EL (cell line): ENCODE data around the gene NRXN3.

ENCODE experiments used
- DNase-seq: peaks from one replicate; pipeline ENCODE4 v3.0.0-alpha.2; 2016

The NRXN3 gene

DNA sequence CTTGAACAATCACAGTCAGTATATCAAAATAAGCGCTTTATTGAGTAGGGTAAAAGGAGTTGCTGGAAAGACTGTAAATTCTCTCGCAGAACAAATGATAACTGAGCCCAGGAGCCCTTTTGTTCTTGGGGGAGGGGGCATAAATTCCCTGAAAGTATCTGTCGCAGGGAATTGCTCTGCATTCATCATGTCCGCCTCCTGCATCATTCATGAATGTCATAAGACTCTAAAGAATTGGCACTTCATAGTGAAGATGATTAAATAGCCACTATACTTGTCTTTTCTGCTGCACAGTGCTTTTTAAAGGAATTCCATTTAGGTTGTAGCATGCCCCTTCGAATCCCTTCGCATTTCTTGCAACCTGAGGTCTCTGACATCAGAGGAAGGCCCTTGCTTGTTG is 1278.8 kb downstream of the NRXN3 start:
- DNase-seq: no peak

DNA sequence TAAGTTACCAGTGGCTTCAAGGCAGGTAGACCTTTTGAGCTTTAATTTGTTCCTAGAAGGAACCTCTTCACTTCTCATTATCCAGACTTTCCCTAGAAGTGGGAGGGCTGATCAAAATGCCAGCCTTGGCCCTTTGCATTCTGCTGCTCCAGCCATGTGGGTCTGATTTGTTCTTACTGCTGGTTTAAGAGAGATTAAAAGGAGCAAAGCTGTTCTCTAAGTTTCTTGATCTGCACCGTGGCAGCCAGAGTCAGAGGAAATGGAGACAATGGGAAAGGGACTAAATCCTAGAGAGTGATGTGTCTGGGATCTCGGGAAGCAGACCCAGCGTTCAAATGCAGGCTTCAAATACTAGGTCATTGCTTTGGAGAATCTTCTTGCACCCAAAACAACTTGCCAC is 1281.4 kb downstream of the NRXN3 start:
- DNase-seq: no peak

DNA sequence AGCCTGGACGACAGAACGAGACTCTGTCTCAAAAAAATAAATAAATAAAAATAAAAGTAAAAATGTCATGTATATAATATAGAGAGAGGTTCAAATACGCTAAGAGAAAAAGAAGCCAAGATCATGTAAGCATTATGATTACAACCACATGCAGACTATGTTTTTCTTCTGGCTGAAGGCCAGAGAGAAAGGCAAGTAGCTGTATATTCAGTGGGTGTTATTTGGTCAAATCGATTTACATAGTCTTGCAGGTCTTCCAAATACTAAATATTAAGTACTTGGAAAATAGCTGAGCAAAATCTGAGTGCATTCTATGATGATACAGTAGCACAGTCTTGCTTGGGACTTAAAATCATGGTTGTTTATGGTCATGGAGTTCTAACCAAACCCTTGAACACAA is 1283.1 kb downstream of the NRXN3 start:
- no peak for DNase-seq

DNA sequence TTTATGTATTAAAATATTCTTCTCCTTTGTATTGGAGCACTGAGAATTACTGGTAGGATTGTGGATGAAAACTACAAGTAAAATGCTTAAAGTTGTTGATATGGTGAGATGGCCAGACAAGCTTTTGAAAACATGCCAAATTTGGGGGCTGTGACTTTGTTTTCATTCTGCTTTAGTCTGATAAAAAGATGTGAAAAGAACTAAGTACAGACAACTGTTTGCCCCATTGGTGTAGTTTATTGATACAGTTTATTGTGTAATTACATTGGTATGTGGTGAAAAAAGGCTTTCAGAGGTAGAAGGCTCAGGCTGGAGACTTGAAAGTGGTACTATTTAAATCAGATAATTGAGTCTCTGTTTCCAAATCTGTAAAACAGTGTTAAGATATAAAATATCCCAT is 1294.3 kb downstream of the NRXN3 start:
- peak; percentile 53 for DNase-seq

DNA sequence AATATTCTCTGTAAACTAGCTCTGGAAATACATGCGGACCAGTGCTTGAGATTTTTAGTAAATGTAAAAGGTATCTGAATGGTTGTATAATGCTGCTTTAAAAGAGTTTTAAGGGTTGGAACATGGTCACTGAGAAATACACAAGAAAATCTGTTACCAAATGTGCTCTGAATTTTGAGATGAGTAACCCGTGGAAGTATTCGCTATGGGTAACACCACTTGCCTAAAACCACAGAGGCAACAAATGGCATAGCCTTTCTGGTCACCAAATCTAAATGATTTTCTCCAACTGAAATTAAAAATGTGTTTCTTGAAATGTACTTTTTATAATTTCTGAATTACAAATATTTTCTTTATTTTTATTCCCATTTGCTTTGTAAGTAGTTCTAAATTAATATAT is 1295.5 kb downstream of the NRXN3 start:
- DNase-seq: peak; percentile 23

DNA sequence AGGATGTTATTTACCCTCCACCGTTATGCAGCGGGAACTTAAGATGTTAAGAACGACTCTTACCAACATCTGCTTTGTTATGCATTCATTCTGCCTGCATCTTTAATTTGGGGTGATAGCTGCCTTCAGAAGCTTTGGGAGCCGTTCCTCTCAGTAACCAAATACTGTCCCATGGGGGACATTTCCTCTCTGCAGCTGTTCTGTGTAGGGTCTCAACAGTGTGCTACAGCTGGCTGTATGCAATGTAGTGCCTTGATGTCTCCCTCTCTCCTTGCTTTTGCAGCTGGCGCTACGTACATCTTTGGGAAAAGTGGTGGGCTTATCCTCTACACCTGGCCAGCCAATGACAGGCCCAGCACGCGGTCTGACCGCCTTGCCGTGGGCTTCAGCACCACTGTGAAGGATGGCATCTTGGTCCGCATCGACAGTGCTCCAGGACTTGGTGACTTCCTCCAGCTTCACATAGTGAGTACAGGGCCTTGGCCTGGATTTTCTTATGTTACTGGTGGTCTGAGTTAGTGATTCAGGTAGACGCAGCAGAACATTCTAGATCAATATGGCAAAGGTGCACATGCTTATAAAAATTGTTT is 1296.9 kb downstream of the NRXN3 start:
- no peak for DNase-seq

DNA sequence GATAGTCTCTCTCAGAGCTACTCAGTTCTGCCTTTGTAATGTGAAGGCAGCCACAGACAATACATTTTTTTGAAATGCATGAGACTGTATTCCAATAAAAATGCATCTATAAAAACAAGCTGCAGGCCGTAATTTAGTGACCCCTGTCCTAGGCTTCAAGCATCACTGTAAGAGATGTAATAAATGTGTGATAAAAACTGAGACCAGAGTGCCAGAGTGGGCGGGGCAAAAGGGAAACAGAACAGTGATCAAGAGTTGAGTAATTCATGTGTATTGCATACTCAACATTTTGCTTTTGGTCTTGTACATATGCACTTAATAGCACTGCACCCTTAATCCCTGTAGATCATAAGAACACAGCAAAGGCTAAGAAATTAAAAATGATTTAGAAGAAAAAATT is 1297.7 kb downstream of the NRXN3 start:
- DNase-seq: peak; percentile 39

DNA sequence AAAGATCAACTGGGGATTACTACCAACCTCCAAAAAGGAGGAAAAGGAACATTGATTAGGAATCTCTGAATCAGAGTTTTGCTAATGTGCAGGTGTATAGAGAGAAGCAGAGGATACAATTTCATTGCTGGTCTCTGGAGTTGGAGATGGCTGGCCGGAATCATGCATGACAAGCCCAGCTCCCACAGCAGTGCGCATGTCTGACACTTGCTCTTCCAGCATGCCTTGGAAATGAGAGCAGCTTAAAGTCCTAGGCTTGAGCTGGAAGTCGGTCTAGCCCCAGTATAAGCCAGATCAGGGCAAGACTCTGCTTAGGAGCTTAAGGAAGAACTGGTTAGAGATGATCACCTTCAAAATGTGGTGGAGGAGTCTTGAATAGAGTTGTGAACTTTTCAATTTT is 1298.3 kb downstream of the NRXN3 start:
- no peak for DNase-seq

DNA sequence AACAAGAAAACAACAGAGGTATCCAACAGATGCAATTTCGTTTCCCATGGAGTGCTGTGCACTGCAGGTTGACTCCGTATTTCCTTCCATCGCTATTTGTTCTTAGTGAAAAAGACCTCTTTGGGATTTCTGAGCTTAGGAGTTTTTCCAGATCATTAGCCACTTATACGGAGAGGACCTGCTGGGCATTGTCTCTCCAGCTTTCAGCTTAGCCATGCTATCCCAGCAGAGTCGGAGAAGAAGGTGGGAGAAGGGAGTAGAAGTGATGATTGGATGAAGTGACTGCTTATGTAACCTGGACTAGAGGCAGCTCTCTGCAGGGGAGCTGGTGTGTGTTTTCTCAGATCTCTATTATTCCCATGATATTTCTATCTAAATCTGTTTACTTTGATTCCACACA is 1303.5 kb downstream of the NRXN3 start:
- no peak for DNase-seq

DNA sequence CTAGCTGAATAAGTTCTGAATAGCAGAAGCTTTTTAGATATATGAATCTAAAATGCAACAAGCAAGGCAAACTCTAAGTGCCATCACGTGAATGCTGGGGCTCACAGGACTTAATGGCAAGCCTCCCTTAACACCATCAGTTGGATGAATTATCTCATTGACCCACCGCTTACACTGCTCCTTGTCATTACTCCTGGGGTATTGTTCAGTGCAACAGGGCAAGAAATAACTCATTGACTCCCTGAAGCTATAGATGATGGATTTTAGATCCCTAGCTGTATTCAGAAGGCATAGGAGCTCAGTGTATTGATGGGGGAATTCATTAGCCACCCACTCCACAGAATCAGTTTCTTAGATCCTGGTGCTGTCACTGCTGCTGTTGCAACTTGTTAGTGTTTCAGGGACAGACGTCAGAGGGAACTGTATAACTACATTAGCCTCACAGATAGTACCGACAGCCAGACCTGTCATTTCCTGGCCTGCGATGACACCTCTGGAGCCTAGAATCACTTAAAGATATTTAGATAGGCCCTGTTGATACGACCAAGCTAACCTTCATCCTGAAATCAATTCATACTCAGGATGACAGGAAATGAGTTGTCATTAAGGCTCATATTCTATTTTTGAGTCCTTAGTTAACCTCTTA is 1305.8 kb downstream of the NRXN3 start:
- DNase-seq: no peak

DNA sequence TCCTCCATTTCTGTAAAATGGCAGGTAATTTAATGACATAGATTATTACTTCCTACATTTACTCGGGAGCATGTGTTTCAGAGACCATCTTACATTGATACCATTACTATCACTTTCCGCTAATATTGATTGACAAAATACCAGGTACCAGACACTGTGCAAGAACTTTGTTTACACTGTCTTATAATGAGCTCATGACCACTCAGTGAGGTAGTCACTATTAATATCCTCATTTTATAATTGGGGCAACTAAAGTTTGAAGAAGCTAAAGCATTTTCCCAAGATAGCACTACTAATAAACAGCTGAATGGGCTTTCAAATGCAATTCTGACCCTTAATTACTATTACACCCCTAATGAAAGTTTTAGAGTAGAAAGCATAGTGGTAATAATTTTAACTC is 1306.4 kb downstream of the NRXN3 start:
- DNase-seq: no peak

DNA sequence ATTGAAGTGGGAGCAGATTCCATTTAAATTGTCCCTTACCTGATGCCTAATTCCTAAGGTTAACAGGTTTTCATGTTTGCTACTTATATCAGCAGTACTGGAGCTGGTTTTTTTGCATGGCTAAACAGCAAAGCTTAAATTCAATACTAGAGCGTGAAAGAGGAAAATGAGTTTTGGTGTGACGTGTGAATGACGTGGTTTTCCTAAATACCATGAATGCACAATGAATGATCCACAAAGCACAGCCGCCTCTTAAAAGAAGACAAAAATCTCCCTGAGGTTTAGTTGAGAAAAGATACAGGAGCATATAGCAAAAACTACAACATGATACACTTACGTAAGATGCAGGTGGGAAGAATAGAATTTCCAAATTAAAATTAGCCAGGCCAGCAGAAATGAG is 1310.0 kb downstream of the NRXN3 start:
- DNase-seq: no peak

DNA sequence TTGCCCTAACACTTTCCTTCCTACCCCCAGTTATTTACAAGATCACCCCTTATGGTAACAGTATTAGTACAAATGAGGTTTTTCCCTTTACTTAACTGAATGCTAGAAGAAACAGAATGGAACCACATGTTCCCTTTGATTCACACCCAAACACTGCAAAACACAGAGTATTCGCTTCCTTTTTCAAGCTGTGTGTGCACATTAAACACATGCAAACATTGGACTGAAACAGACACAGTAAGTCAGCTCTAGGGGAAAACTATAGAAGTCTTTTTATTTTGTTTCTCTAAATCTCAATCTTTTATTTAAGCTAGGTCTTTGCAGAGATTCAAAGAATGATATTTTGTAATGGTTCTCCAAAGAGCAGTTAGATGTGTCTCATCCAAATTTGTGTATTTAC is 1312.7 kb downstream of the NRXN3 start:
- DNase-seq: no peak

DNA sequence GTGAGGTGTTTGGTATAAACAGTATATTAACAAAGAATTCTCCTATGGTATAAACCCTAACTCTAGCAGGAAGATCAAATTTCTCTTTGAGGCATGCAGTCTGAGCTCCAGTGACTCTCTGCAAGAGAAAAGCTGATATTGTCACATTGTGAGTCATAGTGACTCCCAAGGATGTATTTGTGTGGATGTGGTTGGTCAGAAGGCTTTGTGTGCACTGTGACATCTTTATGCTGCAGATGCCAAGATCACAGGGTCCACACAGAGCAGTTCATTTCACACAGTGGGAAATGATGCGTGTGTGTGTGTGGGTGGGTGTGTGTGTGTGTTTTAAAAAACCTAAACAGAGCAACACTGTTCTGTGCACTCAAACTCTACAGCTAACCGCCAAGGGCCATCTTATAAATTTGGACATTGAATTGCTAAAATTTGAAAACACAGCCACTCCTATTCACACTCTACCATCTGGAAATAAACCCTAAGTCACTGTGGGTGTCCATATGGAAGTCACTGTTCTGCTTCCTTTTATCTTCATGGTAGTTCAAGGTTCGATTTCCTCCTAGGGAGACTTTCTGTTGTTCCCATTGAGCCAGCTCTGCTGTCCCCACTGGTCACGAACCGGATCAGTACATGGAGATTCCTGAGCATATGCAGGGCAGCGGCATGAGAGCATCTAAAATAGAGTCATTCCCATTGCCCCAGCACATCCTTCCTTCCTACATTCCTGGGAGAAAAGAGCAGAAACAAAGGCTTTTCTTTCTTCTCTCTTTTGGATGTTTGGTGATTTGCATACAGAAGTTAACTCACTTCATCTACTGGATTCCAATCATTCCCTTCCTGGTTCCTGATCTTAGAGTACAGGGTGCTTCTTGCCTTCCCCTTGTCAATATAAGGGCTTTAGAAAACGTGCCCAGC is 1313.6 kb downstream of the NRXN3 start:
- DNase-seq: peak; percentile 69

DNA sequence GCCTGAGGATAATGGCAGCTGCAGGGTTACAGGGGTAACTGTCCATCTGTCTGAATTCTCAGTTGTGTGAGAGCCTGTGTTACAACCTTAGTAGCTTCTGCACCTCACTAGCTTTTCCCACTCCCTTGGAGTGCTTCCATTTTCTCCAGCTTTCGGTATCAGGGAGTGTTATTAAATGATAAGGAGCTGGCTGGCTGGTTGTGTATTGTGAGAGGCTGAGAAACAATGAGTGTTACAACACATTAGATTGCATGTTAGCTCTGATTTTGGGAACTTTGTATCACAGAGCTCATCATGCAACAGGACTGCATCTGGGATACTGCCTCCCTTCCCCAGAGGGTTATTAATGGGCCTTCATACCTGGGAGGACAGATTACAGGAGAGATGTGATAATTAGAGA is 1317.5 kb downstream of the NRXN3 start:
- DNase-seq: no peak

DNA sequence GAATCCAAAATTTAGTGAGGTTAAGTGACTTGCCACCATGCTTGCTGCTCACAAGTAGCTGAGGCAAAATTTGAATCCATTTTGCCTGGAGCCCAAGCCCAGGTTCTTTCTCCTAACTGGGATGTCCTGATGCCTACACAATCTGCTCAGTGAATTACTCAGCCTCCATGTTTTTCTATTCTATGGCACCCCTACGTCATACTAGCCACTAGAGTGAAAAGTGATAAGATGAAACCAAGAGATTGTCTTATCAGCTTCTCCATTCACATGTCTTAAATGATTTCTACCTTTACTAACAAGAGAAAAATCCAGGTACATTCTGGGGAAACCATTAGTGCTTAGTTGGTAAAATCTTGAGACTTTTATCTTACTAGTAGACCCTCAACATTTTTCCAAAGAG is 1321.0 kb downstream of the NRXN3 start:
- no peak for DNase-seq

DNA sequence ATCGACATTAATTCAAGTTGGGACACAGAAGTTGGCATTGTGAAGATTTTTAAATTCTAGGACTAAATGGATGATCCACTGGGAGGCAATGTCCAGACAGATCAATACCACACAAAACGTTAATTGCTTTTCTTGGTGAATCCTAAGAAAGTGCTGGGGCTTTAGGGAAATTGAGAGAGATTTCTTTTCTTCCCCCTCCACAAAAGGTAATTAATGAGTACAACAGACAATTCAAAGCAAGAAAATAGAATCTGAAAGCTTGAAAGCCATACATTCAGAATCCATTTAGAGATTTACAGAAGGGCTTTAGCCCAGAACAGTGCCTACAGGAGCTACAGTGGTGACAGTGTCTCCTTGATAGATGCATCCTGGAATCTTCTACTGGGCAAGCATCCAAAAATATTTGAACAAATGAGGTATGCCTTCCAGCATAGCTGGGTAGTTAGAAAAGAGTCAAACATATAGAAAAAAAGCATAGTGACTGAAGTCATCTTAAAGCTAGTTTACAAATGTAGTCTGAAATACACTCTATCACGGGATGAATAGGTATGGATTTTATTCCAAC is 1323.0 kb downstream of the NRXN3 start:
- peak; percentile 42 for DNase-seq

DNA sequence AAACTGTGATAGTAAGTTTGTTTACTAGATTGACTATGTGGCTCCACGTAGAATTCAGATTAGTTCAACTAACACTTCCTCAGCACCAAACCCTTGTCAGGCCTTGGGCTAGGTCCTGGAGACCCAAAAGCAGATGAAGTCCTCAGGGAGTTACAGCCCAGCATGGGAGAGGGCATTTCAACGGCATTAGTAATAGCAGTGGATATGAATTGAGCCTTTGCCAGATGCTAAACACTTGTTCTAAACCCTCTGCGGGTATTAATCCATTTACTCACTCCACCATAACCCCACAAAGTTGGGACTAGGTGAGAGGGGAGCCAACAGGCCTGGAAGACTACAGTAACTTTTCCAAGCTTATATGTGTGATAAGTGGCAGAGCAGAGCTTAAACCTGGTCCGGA is 1326.5 kb downstream of the NRXN3 start:
- DNase-seq: peak; percentile 45

DNA sequence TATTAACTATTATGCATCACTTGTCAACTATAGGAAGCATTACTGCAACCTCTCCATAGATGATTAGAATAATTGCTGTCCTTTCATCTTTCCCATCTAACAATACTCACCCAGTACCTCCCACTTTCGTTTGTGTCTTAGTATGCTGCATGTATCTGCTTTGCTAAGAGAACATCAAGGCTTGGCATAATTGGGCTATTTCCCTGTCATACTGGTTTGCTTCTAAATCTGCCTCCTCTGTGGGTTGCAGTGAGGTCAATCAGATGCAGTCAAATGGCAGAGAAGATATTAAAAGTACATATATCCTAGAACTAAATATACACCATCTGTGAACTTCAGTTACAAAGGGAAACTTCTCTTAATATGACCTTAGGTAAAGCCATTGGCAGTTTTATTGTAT is 1330.3 kb downstream of the NRXN3 start:
- DNase-seq: no peak

DNA sequence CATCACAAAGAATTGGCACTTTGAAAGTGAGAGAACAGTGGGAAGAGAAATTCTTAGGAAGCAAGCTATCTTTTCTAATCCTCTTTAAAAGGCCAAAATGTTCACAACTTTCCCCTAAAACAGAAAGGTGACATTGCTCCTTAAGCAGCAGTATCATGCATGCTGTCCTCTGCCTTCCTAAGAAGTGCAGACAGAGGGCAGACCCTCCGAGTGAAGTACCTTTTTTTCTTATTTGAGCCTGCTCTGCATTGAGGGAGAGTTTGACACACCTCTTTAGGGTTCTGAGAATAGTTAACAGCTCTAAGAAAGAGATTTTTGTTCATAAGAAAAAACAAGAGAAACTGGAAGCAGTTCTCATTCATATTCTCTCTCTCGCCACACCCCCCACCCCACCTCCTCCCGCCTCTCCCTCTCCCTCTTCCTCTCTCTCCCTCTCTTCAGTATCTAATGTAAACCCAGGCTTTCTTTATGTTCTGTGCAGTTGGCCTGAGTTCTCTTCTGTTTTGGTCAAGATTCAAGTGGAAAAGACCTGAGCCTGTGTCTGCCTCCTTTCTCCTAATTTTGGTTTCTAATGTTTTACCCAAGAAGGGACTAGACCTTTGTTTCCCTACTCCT is 1332.1 kb downstream of the NRXN3 start:
- DNase-seq: no peak

DNA sequence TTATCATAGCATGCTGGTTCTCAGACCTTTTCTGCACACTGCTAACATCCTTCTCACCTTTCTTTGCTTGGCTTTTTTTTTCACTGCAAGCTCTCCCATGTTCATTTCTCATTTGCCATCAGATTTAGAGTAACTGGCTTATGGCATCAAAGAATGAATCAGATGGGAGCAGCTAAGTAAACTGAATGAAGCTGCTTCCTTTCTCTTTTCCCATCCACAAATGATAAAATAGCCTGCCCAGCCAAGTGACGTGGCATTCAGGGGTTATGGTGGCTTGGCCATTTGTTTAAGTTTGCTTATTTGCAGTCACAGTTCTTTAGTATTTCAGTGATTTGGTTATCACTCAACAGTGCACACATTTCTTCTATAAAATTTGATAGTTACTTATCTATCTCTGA is 1332.6 kb downstream of the NRXN3 start:
- DNase-seq: no peak

DNA sequence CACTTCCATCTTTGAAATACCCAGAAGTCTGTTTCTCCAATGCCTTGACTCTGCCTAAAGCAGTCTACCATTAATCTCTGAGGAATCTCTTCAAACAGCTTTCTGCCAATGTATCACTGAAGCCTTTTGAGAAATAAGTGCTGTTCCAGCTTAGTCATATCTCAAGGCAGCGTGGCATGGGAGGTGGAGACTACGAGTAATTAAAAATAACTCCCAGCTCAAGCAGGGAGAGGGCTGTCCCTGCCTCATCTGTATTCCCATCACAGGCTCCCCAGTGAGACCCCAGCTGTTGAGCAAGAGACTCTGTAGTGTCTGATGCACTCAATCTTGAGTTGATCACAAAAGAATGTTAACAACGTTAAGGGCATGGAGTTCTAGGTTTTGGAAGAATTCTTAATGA is 1340.5 kb downstream of the NRXN3 start:
- peak; percentile 85 for DNase-seq

DNA sequence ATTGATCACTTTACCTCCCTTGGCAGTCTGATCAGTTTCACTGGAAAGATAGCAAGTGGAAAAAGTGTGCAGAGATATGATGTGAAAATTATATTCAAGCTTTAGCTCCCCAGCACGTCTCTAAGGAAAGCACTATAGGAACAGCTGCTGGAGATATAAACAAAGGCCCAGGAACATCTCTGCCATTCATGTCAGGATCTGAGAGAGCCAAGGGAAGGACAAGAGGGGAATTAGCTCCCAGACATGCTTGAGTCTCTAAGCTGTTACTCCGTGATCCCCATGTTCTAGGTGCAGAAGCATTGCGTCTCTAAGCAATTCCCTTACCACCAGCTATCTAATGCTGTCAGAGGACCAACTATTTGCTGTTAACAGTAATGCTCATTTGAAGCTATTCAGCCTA is 1341.0 kb downstream of the NRXN3 start:
- no peak for DNase-seq
